GM12878 (cell line): Measurements from ENCODE around the gene PRCP. TPM values are rescaled to one million over a fixed set of nuclear protein-coding genes. Genes with fewer than 3 reads are reported as not detected.

ENCODE experiments used
- ATAC-seq: fragments of 200-7000 bp; cut with Tn5 transposase; 3 replicates; pipeline ENCODE4 v1.9.1; 2020; ENCODE audit warnings: mild to moderate bottlenecking, moderate library complexity
- BruUV-seq: library from RNA; stranded (reverse); fragments of 400-500 nt; replicated peaks from 2 replicates; lab custom pipeline; 2021; lab: Mats Ljungman, UMichigan
- CTCF ChIA-PET: fragments of 300-600 bp; sonication (Branson Sonifier 250); formaldehyde crosslinking; extraction: SDS; loops from one replicate; lab custom pipeline; 2021; ENCODE audit warnings: inconsistent platforms; lab: Yijun Ruan, JAX
- POLR2A ChIA-PET: fragments of 350-600 bp; formaldehyde crosslinking; extraction: SDS; loops from one replicate; lab custom pipeline; 2021; ENCODE audit warnings: inconsistent platforms; lab: Charles Lee
- RAD21 ChIA-PET: fragments of 300-600 bp; sonication (Branson Sonifier 250); formaldehyde crosslinking; loops from one replicate; lab custom pipeline; 2023; ENCODE audit warnings: antibody characterized with exemption; ENCODE audit not compliant: unreplicated experiment; lab: Charles Lee
- SMC1A ChIA-PET: fragments of 300-600 bp; sonication (Branson Sonifier 250); formaldehyde crosslinking; loops from one replicate; lab custom pipeline; 2023; ENCODE audit not compliant: unreplicated experiment, uncharacterized antibody; lab: Charles Lee
- DNase-seq: peaks from one replicate; pipeline ENCODE4 v3.0.0-alpha.2; 2011; ENCODE audit warnings: low read depth, low spot score
- FAIRE-seq: peaks from 3 replicates; lab custom pipeline; 2011; peaks lifted over from hg19 to GRCh38; lab: Jason Lieb, UNC
- H2AFZ ChIP-seq: 2 replicates; pipeline ENCODE4 v1.6.0; 2011; ENCODE audit warnings: low read depth, low read length, control low read depth; ENCODE audit not compliant: control insufficient read depth
- H3K27ac ChIP-seq: 2 replicates; pipeline ENCODE4 v1.5.1; 2011; ENCODE audit warnings: control low read depth; ENCODE audit not compliant: control insufficient read depth, insufficient read depth
- H3K27me3 ChIP-seq, 2 experiments: replicated peaks in 1 of 2; 2 replicates each; pipeline versions ENCODE4 v1.6.0 to v1.6.1; 2011; ENCODE audit warnings: low read length in 1 of 2; ENCODE audit not compliant: control insufficient read depth in 2 of 2, insufficient read depth in 2 of 2
- H3K36me3 ChIP-seq, 2 experiments: 2 replicates each; pipeline ENCODE4 v1.5.1; 2011; ENCODE audit warnings: low read length in 1 of 2; ENCODE audit not compliant: control insufficient read depth in 2 of 2, insufficient read depth in 2 of 2
- H3K4me1 ChIP-seq: 2 replicates; pipeline ENCODE4 v1.6.1; 2011; ENCODE audit warnings: mild to moderate bottlenecking, low read length, moderate library complexity, mixed read lengths; ENCODE audit not compliant: control insufficient read depth, insufficient read depth
- H3K4me2 ChIP-seq: 2 replicates; pipeline ENCODE4 v1.6.0; 2011; ENCODE audit warnings: control low read depth; ENCODE audit not compliant: control insufficient read depth, insufficient read depth
- H3K4me3 ChIP-seq: fragments of 200-600 bp; sonication (generic); 2 replicates; pipeline ENCODE4 v1.5.1; 2016
- H3K79me2 ChIP-seq: 2 replicates; pipeline ENCODE4 v1.6.0; 2011; ENCODE audit warnings: low read length; ENCODE audit not compliant: control insufficient read depth, insufficient read depth
- H3K9ac ChIP-seq: 2 replicates; pipeline ENCODE4 v1.8.0; 2011; ENCODE audit warnings: low read length, control low read depth, mixed read lengths; ENCODE audit not compliant: control insufficient read depth, insufficient read depth
- H3K9me3 ChIP-seq: replicated peaks from 3 replicates; pipeline ENCODE4 v1.5.1; 2011; ENCODE audit warnings: mild to moderate bottlenecking, low read length; ENCODE audit not compliant: control insufficient read depth, insufficient read depth
- H4K20me1 ChIP-seq: 2 replicates; pipeline ENCODE4 v1.6.0; 2011; ENCODE audit not compliant: control insufficient read depth, insufficient read depth
- CREB1 ChIP-seq: IDR thresholded peaks from 2 replicates; pipeline ENCODE4 v1.6.1; 2012; ENCODE audit warnings: low read depth, mild to moderate bottlenecking, inconsistent platforms
- EGR1 ChIP-seq, 2 experiments: IDR thresholded peaks; 1 replicate in 1 of 2; 2 replicates in 1 of 2; pipeline ENCODE4 v1.6.1; 2011 to 2012; ENCODE audit warnings: low read depth in 2 of 2, low read length in 2 of 2, borderline replicate concordance in 1 of 2, mild to moderate bottlenecking in 1 of 2, moderate library complexity in 1 of 2
- HDAC2 ChIP-seq: fragments of 200-600 bp; sonication (generic); IDR thresholded peaks from 2 replicates; pipeline ENCODE4 v1.6.1; 2017
- HDAC6 ChIP-seq: fragments of 200-600 bp; sonication (generic); IDR thresholded peaks from one replicate; pipeline ENCODE4 v1.8.0; 2017; ENCODE audit warnings: antibody characterized with exemption; ENCODE audit not compliant: unreplicated experiment
- IKZF2 ChIP-seq, 2 experiments: fragments of 450-650 bp; IDR thresholded peaks; 2 replicates each; pipeline ENCODE4 v1.6.1; 2017; ENCODE audit warnings: mild to moderate bottlenecking in 2 of 2, moderate library complexity in 2 of 2
- MEF2A ChIP-seq: IDR thresholded peaks from 2 replicates; pipeline ENCODE4 v1.6.1; 2011; ENCODE audit warnings: low read depth, mild to moderate bottlenecking, low read length, moderate library complexity; ENCODE audit not compliant: insufficient read depth
- POLR2A ChIP-seq: IDR thresholded peaks from 2 replicates; pipeline ENCODE4 v1.6.1; 2011; ENCODE audit warnings: low read depth, mild to moderate bottlenecking, low read length
- SMAD1 ChIP-seq: fragments of 450-650 bp; IDR thresholded peaks from 2 replicates; pipeline ENCODE4 v1.6.1; 2018; ENCODE audit warnings: mild to moderate bottlenecking, low read depth; ENCODE audit not compliant: partially characterized antibody
- SREBF1 ChIP-seq: IDR thresholded peaks from 2 replicates; pipeline ENCODE4 v1.6.1; 2012; ENCODE audit warnings: mild to moderate bottlenecking, low read length
- TARDBP ChIP-seq: IDR thresholded peaks from 2 replicates; pipeline ENCODE4 v1.6.1; 2016; ENCODE audit warnings: borderline replicate concordance
- WRNIP1 ChIP-seq: IDR thresholded peaks from 2 replicates; pipeline ENCODE4 v1.6.1; 2011; ENCODE audit warnings: low read depth, low read length, improper control_type of control experiment, borderline replicate concordance
- ZNF207 ChIP-seq: fragments of 450-650 bp; IDR thresholded peaks from 2 replicates; pipeline ENCODE4 v1.6.1; 2014; ENCODE audit warnings: antibody characterized with exemption, mild to moderate bottlenecking, borderline replicate concordance
- ZNF24 ChIP-seq: fragments of 450-650 bp; IDR thresholded peaks from 2 replicates; pipeline ENCODE4 v1.6.1; 2017; ENCODE audit warnings: antibody characterized with exemption, mild to moderate bottlenecking
- WGBS: methylation state at CpG from one replicate; pipeline ENCODE4 v1.1.6; 2016; ENCODE audit warnings: low lambda C conversion rate; ENCODE audit not compliant: insufficient replicate concordance, insufficient coverage; ENCODE audit errors: missing lambda C conversion rate; 5-methylcytosine and 5-hydroxymethylcytosine counted together
- in situ Hi-C: fragments of 300-500 bp; cut with MboI; formaldehyde crosslinking; loops from 9 replicates; pipeline ENCODE4 v1.14.3; 2018; ENCODE audit warnings: mixed read lengths
- intact Hi-C: fragments of 100-400 bp; cut with micrococcal nuclease; formaldehyde crosslinking; loops from one replicate; pipeline ENCODE4 v1.14.2; 2022; ENCODE audit not compliant: unreplicated experiment
- polyA plus RNA-seq, 11 experiments: library from polyadenylated mRNA; depleted of rRNA in 4 of 11; unstranded in 6 of 11; stranded (reverse) in 5 of 11; fragments of >200 nt; fragmentation: Nextera tagmentation in 4 of 11; fragmentation: Illumina TruSeq in 1 of 11; extraction: Ambion mirVana in 4 of 11; extraction: Trizol in 1 of 11; gene quantifications; 1 replicate in 1 of 11; 2 replicates in 10 of 11; pipeline versions ENCODE4 v1.2.1 to v1.2.3, GENCODE V29; 2011 to 2016; ENCODE audit warnings: inconsistent platforms in 2 of 11, missing spikeins in 2 of 11, low read depth in 1 of 11
- total RNA-seq, 4 experiments: library from RNA; depleted of rRNA in 3 of 4; stranded (reverse); fragments of >200 nt in 3 of 4; fragmentation: Illumina TruSeq in 1 of 4; extraction: Trizol in 1 of 4; gene quantifications; 2 replicates each; pipeline versions ENCODE4 v1.2.1 to v1.2.3, GENCODE V29; 2013 to 2021
- TF ChIP-seq, protein P1 (sequence below): fragments of 450-650 bp; IDR thresholded peaks from 2 replicates; pipeline ENCODE4 v1.6.1; 2016; ENCODE audit warnings: mild to moderate bottlenecking
- TF ChIP-seq, protein P2 (sequence below): IDR thresholded peaks from 2 replicates; pipeline ENCODE4 v1.6.1; 2011; ENCODE audit warnings: low read depth, low read length, improper control_type of control experiment, borderline replicate concordance
- TF ChIP-seq, protein P3 (sequence below): IDR thresholded peaks from 2 replicates; pipeline ENCODE4 v1.6.1; 2012; ENCODE audit warnings: low read length, inconsistent platforms
- TF ChIP-seq, protein P4 (sequence below): fragments of 450-650 bp; IDR thresholded peaks from 2 replicates; pipeline ENCODE4 v1.6.1; 2017; ENCODE audit warnings: mild to moderate bottlenecking, low read depth, inconsistent platforms; ENCODE audit not compliant: poor library complexity, severe bottlenecking

PRCP gene
- total and polyA plus RNA-seq, 10 of the 15 experiments (the other 5 are each of a cell fraction or from before 2014, with no cell fraction given), result 14.9 to 43.6 (median 20.0) TPM

DNA sequence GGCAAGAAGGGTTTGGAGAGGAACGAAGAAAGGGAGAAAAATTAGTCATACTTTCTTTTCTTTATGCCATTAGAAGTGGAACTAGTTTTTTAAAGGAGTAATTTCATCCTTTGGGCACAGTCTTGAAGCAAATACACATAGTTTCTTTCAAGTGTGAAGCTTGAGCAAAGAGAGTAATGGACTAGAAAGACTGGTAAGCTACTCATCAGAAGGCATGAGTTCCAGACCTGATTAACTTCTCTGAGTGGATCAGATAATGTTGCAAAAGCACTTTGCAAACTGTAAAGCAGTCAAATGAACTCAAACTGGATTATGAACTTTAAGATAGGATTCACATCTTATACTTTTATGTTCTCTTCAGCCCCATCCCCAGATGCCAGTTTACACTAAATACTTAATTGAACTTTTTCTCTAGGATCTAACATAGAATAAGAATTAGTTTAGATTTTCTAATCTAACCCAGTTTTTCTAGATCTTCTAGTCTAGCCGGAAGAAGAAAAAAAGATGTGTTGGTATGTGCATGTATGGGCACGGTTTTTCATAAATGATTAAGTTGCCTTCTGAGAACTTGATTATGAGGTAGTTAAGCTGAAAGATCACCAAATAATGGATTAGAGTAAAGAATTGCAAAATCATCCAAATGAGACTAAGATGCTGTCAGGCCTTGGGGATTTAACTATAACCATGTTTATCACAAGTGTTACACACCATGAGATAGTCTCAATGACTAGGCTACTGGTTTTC, 3.8 kb upstream of the PRCP start:
- Histone ChIP-seq H3K79me2 (peaks cover 46% of the 10 kb centered on the region), H3K9ac (no peak overlapping the region), H3K27ac (no peak overlapping the region), H2AFZ (no peak overlapping the region), H3K27me3 (no peaks in the 10 kb centered on the region), H3K9me3 (no peaks in the 10 kb centered on the region), H3K4me2 (peak overlapping the region; percentile 39; the same call in 1 of the 2 replicates), H4K20me1 (no peaks in the 10 kb centered on the region), H3K4me1 (peaks cover 20% of the 10 kb centered on the region), H3K4me3 (no peak overlapping the region), H3K36me3 (no peaks in the 10 kb centered on the region)
- no peak for DNase-seq
- CTCF ChIA-PET, result interaction anchor here (0.6 to 7.0 kb wide), 13 partner anchors 16 to 820 kb away, joined by 3 to 72 read pairs (median 3); no protein-coding TSS in a partner anchor
- SMC1A ChIA-PET, result interaction anchor here (0.7 to 5.3 kb wide), 17 partner anchors 8 to 350 kb away, joined by 3 to 56 read pairs (median 4); partner anchors contain the start of genes ANKRD42 and RAB30
- RAD21 ChIA-PET, result interaction anchor here (0.6 to 3.4 kb wide), 12 partner anchors 9 to 389 kb away, joined by 3 to 17 read pairs (median 4); no protein-coding TSS in a partner anchor
- WGBS, result 49% methylated on average over 3 of the region's 3 CpGs
- in situ Hi-C loops, result loop anchor here (5.0 to 10.0 kb wide), 4 partner anchors 171 to 381 kb away; partner anchors contain the start of genes CCDC90B, PCF11 and RAB30
- intact Hi-C loops, result loop anchor here (5.0 kb wide), 2 partner anchors 253 to 288 kb away; partner anchors contain the start of genes ANKRD42 and PCF11
- no peak for ATAC-seq
- no TSS peak for BruUV-seq
- FAIRE-seq, result no peak
- TF ChIP-seq HDAC6, result no peak
- no peak for TF ChIP-seq IKZF2 (IDR thresholded peaks at IDR 0.05)
- TF ChIP-seq, protein P1, sequence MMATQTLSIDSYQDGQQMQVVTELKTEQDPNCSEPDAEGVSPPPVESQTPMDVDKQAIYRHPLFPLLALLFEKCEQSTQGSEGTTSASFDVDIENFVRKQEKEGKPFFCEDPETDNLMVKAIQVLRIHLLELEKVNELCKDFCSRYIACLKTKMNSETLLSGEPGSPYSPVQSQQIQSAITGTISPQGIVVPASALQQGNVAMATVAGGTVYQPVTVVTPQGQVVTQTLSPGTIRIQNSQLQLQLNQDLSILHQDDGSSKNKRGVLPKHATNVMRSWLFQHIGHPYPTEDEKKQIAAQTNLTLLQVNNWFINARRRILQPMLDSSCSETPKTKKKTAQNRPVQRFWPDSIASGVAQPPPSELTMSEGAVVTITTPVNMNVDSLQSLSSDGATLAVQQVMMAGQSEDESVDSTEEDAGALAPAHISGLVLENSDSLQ, result no peak
- no peak for TF ChIP-seq POLR2A
- TF ChIP-seq EGR1 (IDR thresholded peaks at IDR 0.05; ENCODE audit: borderline replicate concordance in 1 of 2, low read depth in 2 of 2, low read length in 2 of 2), result no peak
- TF ChIP-seq HDAC2, result no peak
- TF ChIP-seq, protein P2, sequence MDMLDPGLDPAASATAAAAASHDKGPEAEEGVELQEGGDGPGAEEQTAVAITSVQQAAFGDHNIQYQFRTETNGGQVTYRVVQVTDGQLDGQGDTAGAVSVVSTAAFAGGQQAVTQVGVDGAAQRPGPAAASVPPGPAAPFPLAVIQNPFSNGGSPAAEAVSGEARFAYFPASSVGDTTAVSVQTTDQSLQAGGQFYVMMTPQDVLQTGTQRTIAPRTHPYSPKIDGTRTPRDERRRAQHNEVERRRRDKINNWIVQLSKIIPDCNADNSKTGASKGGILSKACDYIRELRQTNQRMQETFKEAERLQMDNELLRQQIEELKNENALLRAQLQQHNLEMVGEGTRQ, result no peak
- no peak for TF ChIP-seq MEF2A
- no peak for TF ChIP-seq SREBF1
- no peak for TF ChIP-seq ZNF24
- TF ChIP-seq, protein P3, sequence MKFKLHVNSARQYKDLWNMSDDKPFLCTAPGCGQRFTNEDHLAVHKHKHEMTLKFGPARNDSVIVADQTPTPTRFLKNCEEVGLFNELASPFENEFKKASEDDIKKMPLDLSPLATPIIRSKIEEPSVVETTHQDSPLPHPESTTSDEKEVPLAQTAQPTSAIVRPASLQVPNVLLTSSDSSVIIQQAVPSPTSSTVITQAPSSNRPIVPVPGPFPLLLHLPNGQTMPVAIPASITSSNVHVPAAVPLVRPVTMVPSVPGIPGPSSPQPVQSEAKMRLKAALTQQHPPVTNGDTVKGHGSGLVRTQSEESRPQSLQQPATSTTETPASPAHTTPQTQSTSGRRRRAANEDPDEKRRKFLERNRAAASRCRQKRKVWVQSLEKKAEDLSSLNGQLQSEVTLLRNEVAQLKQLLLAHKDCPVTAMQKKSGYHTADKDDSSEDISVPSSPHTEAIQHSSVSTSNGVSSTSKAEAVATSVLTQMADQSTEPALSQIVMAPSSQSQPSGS, result no peak
- no peak for TF ChIP-seq WRNIP1
- TF ChIP-seq, protein P4, sequence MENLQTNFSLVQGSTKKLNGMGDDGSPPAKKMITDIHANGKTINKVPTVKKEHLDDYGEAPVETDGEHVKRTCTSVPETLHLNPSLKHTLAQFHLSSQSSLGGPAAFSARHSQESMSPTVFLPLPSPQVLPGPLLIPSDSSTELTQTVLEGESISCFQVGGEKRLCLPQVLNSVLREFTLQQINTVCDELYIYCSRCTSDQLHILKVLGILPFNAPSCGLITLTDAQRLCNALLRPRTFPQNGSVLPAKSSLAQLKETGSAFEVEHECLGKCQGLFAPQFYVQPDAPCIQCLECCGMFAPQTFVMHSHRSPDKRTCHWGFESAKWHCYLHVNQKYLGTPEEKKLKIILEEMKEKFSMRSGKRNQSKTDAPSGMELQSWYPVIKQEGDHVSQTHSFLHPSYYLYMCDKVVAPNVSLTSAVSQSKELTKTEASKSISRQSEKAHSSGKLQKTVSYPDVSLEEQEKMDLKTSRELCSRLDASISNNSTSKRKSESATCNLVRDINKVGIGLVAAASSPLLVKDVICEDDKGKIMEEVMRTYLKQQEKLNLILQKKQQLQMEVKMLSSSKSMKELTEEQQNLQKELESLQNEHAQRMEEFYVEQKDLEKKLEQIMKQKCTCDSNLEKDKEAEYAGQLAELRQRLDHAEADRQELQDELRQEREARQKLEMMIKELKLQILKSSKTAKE, result no peak
- no peak for TF ChIP-seq SMAD1
- no peak for TF ChIP-seq TARDBP
- TF ChIP-seq CREB1, result no peak
- no peak for TF ChIP-seq ZNF207
- POLR2A ChIA-PET, result interaction anchor here (0.7 to 1.5 kb wide), 2 partner anchors 103 to 167 kb away, joined by 3 to 4 read pairs; no protein-coding TSS in a partner anchor
